SK-N-SH treated with all-trans-retinoic acid at 6 μM for 48 hours (cell line): ENCODE results near the gene JOSD1.

Source experiments
- ARNTL ChIP-seq: fragments of 450-650 bp; formaldehyde crosslinking; IDR thresholded peaks from 2 replicates; pipeline ENCODE4 v1.5.0; 2020; ENCODE audit warnings: low read depth, mild to moderate bottlenecking, moderate library complexity, borderline replicate concordance
- BACH2 ChIP-seq: fragments of 250-450 bp; sonication (Bioruptor Pico); IDR thresholded peaks from 2 replicates; pipeline ENCODE4 v1.9.0; 2021; ENCODE audit warnings: mild to moderate bottlenecking, borderline replicate concordance
- GLIS3 ChIP-seq: fragments of 250-450 bp; sonication (Bioruptor Pico); IDR thresholded peaks from 2 replicates; pipeline ENCODE4 v1.5.0; 2020; ENCODE audit warnings: mild to moderate bottlenecking, moderate library complexity
- RARB ChIP-seq: fragments of 250-450 bp; sonication (Bioruptor Pico); IDR thresholded peaks from 2 replicates; pipeline ENCODE4 v1.8.0; 2021; ENCODE audit warnings: mild to moderate bottlenecking, moderate library complexity
- SNAI2 ChIP-seq: fragments of 250-450 bp; sonication (Bioruptor Pico); IDR thresholded peaks from 2 replicates; pipeline ENCODE4 v1.5.0; 2020; ENCODE audit warnings: mild to moderate bottlenecking, moderate library complexity
- TCF4 ChIP-seq: fragments of 250-450 bp; sonication (Bioruptor Pico); IDR thresholded peaks from 2 replicates; pipeline ENCODE4 v1.8.0; 2021; ENCODE audit warnings: mild to moderate bottlenecking, moderate library complexity, borderline replicate concordance
- TOX ChIP-seq: fragments of 250-450 bp; sonication (Bioruptor Pico); IDR thresholded peaks from 2 replicates; pipeline ENCODE4 v1.8.0; 2021; ENCODE audit warnings: mild to moderate bottlenecking, moderate library complexity, borderline replicate concordance
- ZFP30 ChIP-seq: fragments of 450-650 bp; formaldehyde crosslinking; IDR thresholded peaks from 2 replicates; pipeline ENCODE4 v1.5.0; 2022; ENCODE audit warnings: mild to moderate bottlenecking, moderate library complexity
- ZNF565 ChIP-seq: fragments of 450-650 bp; formaldehyde crosslinking; conservative IDR thresholded peaks from 2 replicates; pipeline ENCODE4 v1.5.0; 2020; ENCODE audit warnings: low read depth, mild to moderate bottlenecking, moderate library complexity
- ZNF8 ChIP-seq: fragments of 450-650 bp; formaldehyde crosslinking; IDR thresholded peaks from 2 replicates; pipeline ENCODE4 v1.5.0; 2020; ENCODE audit warnings: mild to moderate bottlenecking, moderate library complexity
- TF ChIP-seq, protein P1 (sequence below): fragments of 250-450 bp; sonication (Bioruptor Pico); IDR thresholded peaks from 2 replicates; pipeline ENCODE4 v1.8.0; 2020; ENCODE audit warnings: mild to moderate bottlenecking, moderate library complexity, borderline replicate concordance
- TF ChIP-seq, protein P2 (sequence below): fragments of 250-450 bp; sonication (Bioruptor Pico); IDR thresholded peaks from 2 replicates; pipeline ENCODE4 v1.5.0; 2020; ENCODE audit warnings: mild to moderate bottlenecking, moderate library complexity
- TF ChIP-seq, protein P3 (sequence below): fragments of 250-450 bp; sonication (Bioruptor Pico); IDR thresholded peaks from 2 replicates; pipeline ENCODE4 v1.5.1; 2020; ENCODE audit warnings: low read depth, mild to moderate bottlenecking, moderate library complexity
- TF ChIP-seq, protein P4 (sequence below): fragments of 250-450 bp; sonication (Bioruptor Pico); IDR thresholded peaks from 2 replicates; pipeline ENCODE4 v1.5.1; 2021; ENCODE audit warnings: mild to moderate bottlenecking, moderate library complexity

DNA sequence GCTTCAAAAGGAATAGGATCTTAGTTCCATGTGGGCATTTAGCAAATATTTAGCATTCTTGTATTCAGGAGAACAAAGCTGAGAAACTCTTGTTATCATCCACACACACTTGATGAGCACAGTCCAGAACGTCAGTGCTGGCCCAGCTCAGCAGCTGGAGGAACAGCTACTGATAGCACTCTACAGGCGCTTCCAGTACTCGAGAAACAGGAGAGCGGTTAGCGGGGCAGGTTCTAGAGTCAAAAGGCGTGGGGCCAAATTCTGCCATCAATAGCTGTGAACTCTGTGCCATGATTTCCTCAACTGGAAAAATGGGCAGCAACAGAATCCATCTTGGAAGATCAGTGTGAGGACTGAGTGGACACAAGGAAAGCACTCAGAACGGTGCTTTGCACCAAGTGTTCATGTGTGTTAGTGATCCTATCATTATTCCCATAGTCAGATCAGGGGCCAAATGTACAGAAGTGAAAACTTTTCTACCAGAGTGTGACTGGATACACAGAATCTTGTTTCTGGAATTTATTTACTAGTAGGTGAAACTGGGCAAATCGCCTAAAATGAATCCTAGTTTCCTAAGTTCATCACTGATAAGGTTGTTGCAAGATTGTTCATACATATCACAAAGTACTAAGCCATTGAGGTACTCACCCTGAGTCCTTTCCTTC lies 3.2 kb downstream of the JOSD1 start:
- TF ChIP-seq ZNF8, result no peak
- TF ChIP-seq, protein P1, sequence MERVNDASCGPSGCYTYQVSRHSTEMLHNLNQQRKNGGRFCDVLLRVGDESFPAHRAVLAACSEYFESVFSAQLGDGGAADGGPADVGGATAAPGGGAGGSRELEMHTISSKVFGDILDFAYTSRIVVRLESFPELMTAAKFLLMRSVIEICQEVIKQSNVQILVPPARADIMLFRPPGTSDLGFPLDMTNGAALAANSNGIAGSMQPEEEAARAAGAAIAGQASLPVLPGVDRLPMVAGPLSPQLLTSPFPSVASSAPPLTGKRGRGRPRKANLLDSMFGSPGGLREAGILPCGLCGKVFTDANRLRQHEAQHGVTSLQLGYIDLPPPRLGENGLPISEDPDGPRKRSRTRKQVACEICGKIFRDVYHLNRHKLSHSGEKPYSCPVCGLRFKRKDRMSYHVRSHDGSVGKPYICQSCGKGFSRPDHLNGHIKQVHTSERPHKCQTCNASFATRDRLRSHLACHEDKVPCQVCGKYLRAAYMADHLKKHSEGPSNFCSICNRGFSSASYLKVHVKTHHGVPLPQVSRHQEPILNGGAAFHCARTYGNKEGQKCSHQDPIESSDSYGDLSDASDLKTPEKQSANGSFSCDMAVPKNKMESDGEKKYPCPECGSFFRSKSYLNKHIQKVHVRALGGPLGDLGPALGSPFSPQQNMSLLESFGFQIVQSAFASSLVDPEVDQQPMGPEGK, result no peak
- TF ChIP-seq, protein P2, sequence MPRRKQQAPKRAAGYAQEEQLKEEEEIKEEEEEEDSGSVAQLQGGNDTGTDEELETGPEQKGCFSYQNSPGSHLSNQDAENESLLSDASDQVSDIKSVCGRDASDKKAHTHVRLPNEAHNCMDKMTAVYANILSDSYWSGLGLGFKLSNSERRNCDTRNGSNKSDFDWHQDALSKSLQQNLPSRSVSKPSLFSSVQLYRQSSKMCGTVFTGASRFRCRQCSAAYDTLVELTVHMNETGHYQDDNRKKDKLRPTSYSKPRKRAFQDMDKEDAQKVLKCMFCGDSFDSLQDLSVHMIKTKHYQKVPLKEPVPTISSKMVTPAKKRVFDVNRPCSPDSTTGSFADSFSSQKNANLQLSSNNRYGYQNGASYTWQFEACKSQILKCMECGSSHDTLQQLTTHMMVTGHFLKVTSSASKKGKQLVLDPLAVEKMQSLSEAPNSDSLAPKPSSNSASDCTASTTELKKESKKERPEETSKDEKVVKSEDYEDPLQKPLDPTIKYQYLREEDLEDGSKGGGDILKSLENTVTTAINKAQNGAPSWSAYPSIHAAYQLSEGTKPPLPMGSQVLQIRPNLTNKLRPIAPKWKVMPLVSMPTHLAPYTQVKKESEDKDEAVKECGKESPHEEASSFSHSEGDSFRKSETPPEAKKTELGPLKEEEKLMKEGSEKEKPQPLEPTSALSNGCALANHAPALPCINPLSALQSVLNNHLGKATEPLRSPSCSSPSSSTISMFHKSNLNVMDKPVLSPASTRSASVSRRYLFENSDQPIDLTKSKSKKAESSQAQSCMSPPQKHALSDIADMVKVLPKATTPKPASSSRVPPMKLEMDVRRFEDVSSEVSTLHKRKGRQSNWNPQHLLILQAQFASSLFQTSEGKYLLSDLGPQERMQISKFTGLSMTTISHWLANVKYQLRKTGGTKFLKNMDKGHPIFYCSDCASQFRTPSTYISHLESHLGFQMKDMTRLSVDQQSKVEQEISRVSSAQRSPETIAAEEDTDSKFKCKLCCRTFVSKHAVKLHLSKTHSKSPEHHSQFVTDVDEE (CRISPR knock-in tag), result no peak
- no peak for TF ChIP-seq ARNTL (CRISPR knock-in tag)
- no peak for TF ChIP-seq ZFP30 (CRISPR knock-in tag)
- TF ChIP-seq SNAI2 (CRISPR knock-in tag), result no peak
- TF ChIP-seq, protein P3, sequence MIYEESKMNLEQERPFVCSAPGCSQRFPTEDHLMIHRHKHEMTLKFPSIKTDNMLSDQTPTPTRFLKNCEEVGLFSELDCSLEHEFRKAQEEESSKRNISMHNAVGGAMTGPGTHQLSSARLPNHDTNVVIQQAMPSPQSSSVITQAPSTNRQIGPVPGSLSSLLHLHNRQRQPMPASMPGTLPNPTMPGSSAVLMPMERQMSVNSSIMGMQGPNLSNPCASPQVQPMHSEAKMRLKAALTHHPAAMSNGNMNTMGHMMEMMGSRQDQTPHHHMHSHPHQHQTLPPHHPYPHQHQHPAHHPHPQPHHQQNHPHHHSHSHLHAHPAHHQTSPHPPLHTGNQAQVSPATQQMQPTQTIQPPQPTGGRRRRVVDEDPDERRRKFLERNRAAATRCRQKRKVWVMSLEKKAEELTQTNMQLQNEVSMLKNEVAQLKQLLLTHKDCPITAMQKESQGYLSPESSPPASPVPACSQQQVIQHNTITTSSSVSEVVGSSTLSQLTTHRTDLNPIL (CRISPR knock-in tag), result no peak
- TF ChIP-seq BACH2 (CRISPR knock-in tag), result no peak
- no peak for TF ChIP-seq TOX (CRISPR knock-in tag)
- no peak for TF ChIP-seq GLIS3 (CRISPR knock-in tag)
- TF ChIP-seq, protein P4, sequence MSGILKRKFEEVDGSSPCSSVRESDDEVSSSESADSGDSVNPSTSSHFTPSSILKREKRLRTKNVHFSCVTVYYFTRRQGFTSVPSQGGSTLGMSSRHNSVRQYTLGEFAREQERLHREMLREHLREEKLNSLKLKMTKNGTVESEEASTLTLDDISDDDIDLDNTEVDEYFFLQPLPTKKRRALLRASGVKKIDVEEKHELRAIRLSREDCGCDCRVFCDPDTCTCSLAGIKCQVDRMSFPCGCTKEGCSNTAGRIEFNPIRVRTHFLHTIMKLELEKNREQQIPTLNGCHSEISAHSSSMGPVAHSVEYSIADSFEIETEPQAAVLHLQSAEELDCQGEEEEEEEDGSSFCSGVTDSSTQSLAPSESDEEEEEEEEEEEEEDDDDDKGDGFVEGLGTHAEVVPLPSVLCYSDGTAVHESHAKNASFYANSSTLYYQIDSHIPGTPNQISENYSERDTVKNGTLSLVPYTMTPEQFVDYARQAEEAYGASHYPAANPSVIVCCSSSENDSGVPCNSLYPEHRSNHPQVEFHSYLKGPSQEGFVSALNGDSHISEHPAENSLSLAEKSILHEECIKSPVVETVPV (CRISPR knock-in tag), result no peak
- no peak for TF ChIP-seq TCF4 (CRISPR knock-in tag)
- TF ChIP-seq ZNF565, result no peak
- TF ChIP-seq RARB, result no peak
